ENCODE results near the gene THADA.

Gene THADA

DNA sequence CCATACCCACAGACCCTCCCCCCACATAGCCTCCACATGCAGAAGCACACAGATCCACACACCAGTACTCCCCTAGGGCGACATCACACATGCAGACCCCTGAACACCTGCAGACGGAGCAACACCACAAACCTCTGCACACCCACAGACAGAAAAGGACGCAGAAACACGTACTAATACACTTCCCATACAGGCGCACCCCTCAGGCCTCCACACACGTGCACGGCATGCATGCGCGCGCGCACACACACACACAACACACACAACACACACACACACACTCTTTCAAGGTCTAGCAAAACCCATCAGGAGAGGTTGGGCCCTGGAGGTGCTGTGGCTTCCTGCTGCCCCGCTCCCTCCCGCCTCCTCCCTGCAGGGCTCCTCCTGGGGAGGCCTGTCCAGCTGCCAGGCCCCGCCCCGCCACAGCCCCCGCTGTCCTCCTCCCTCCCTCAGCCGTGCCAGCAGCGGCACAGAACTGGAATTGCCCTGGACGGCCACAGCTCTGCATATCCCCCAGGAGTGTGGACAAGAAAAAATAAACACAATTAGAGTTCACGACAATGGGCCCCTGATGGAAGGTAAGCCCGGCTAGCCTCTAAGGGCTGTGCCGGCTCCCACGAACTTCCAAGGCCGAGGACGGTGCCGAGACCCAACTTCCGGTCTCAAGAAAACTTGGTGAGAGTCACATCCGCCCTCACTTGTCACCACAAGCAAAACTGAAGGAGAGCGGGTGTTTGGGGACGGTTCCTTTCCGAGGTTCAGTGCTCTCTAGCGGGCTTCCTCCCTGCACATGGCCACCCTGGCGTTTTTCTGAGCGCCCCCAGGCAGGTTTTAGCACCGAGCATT lies 376.2 kb downstream of the THADA start:
- in situ Hi-C loops (cut with MboI; ENCODE audit: low sequenced_read_pairs): no loop called here

DNA sequence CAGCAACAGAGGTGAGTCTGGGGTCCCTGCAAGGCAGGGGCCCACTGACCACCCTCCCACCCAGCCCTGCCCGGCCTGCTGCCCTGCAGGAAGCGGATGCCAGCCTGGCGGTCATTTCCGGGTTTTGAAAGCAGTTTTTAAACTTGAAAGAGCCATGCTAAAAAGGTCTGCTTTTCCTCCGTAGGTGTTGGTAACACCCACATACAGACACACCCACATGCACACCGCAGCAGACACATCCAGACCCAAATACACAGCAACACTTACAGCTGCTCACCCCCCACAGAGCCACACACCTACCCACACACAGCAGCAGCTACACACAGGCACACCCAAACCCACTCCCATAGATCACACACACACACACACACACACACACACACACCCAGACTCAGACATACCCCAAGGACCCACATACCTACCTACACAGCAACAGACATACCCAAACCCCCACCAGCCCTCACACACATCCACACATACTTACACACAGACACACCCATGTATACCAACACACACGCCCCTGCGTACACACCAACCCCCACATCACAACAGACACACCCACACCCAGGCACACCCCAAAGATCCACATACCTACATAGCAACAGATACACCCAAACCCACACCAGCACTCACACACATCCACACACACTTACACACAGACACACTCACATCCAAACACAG lies 377.0 kb downstream of the THADA start:
- in situ Hi-C loops (cut with MboI; ENCODE audit: low sequenced_read_pairs): no loop called here

DNA sequence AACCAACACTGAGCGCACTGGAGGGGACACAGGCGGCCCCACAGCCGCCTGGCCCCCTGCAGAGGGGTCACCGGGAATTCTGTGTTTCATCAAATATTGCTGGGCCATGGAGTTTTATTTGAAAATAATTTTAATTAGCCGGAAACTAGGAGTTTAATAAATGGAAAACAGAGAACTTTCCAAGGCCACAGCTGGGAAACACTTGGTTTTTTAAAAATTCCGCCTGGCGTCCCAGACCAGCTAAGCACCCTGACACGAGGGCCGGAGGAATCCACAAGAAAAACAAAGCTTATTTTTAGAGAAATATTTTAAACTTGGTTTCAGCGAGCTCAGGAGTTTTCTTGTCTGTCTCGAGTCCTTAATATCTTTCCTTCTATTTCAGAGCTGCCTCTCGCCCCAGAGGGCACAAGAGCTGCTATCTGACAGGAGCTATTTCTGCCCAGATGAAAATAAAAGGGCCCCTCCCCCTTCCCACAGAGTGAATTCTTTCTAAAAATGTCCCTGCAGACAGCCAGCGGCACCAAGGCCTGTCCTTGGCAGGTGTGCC lies 377.6 kb downstream of the THADA start:
- in situ Hi-C loops (cut with MboI; ENCODE audit: low sequenced_read_pairs): no loop called here

DNA sequence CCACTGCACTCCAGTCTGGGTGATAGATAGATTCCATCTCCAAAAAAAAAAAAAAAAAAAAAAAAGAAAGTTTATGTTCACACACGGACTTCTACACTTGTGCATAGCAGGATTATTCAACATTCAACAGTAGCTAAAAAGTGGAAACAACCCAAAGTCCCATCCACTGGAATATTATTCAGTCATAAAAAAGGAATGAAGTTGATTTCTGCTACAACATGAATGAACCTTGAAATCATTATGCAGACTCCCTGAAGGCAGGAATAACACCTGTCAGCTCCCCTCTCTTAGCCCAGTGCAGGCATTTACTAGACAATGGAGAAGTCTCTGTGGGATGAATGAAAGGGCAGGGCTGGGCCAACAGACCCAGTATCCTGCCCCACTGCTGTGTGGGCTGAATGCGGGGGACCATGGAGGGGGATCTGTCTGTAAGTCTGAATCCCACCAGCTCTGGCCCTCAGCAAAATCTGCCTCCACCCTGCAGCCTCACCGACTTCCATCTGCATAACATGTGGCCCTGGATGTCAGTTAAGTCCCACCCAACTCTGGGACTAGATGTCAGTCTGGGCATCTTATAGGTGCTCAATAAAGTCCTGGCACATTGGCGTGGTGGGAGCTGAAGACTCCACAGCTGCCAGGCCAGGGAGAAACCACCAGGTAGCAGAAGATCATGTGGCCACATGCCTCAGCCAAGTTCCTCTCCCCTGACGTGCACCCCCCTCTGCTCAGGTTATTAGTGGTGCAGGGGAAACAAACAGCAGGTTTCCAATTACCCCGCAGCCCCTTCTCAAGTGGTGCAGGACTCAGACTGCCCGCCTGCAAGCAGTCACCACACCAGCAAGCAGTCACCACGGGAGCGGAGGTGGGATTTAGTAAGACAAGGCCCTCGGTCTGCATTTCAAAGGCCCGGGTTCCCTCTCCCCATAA lies 378.3 kb downstream of the THADA start:
- in situ Hi-C loops (cut with MboI; ENCODE audit: low sequenced_read_pairs): no loop called here

DNA sequence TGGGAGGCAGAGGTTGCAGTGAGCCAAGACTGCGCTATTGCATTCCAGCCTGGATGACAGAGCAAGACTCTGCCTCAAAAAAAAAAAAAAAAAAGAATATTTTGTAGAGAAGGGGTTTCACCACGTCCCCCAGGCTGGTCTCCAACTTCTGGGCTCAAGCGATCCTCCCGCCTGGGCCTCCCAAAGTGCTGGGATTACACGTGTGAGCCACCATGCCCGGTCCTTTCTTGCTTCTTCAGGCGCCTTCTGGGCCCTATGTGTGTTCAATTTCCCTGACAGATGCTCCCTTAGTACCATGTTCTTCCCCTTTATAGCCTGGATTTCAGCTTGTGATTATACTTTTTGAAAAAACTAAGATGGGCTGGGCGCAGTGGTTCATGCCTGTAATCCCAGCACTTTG lies 379.2 kb downstream of the THADA start:
- in situ Hi-C loops (cut with MboI; ENCODE audit: low sequenced_read_pairs): no loop called here

DNA sequence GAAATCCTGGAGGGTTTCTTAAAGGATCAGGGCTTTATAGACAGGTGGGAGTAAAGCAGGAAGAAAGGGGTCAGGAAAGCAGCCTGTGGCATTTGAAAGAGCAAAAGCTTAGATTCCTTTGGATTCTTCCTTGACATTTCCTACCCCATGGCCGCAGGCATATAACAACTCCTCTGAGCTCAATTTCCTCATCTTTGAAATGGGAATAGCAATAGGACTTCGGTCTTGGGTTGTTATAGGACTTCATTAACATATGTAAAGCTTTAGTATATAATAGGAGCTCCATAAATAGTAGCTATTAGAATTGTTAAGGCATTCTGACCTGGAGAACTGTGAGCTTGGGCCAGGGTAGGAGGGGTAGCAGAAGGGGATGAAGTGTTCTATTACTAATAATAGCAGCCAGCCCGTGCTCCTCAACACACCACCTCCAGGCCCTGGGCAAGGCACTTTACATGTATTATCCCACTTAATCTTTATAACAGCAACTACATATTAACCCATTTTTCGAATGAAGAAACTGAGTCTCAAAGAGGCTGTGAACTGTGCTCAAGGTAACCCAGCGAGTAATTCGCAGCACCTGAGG lies 380.1 kb downstream of the THADA start:
- in situ Hi-C loops (cut with MboI; ENCODE audit: low sequenced_read_pairs): no loop called here

DNA sequence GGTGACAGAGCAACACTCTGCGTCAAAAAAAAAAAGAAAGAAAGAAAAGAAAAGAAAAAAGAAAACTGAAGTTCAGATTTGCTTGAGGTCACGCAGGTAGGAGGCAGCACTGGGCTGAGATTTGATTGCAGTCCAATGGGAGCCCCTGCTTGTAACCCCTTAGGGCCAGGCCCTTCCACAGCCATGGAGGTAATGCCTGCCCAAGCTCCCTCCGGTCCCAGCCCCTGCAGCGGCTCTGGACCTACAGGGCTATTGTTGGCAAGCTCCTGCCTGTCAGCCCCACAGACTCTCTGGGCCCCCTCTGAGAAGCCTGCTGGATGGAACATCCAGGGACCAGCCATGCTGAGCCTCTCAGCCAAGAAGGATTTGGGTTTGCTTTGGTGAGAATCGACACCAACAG lies 381.6 kb downstream of the THADA start:
- in situ Hi-C loops (cut with MboI; ENCODE audit: low sequenced_read_pairs): no loop called here

DNA sequence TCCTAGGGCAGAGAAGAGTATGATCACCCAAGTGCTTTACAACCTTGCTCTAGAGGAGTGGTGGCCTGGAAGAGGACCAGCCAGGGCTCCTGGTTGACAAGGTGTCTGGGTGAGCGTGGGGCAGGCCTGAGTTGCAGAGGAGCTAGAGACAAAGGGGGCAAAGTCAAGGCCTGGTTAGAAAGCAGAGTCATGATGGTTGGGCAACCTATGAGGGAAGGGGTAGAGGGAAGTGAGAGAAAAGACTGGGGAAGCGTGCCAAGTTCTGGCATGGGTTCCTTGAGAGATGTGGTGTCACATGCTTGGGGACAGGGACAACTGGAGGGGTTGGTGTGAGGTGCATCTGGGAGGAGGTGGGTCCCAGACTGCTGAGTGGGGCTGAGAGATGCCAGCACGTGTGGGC lies 382.9 kb downstream of the THADA start:
- in situ Hi-C loops (cut with MboI; ENCODE audit: low sequenced_read_pairs): no loop called here

DNA sequence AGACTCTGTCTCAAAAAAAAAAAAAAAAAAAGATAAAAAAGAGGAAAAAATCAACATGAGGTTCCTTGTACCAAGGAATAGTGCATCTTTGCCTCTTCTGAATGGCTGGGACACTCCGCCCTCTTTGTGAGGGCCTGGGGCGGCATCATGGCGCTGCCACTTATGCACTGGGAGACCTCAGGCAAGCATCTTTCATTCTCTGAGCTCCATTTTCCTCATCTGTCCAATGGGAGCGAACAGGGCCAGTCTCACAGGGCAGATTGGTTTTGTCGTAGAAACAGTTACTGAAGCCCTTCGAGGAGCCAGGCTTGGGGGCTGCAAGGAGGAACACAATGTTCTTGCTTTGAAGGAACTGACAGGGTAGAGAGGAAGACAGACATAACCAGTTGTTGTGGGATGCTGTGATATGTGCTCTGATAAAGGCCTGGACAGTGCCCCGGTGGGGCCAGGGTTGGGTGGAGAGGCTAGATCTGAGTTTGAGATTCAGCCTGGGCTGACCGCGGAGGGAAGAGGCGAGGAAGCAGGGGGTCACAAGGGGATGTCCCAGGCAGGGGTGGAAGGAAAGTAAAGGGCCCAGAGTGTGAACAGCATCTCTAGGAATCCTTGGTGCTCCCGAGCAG lies 383.5 kb downstream of the THADA start:
- in situ Hi-C loops (cut with MboI; ENCODE audit: low sequenced_read_pairs): no loop called here

DNA sequence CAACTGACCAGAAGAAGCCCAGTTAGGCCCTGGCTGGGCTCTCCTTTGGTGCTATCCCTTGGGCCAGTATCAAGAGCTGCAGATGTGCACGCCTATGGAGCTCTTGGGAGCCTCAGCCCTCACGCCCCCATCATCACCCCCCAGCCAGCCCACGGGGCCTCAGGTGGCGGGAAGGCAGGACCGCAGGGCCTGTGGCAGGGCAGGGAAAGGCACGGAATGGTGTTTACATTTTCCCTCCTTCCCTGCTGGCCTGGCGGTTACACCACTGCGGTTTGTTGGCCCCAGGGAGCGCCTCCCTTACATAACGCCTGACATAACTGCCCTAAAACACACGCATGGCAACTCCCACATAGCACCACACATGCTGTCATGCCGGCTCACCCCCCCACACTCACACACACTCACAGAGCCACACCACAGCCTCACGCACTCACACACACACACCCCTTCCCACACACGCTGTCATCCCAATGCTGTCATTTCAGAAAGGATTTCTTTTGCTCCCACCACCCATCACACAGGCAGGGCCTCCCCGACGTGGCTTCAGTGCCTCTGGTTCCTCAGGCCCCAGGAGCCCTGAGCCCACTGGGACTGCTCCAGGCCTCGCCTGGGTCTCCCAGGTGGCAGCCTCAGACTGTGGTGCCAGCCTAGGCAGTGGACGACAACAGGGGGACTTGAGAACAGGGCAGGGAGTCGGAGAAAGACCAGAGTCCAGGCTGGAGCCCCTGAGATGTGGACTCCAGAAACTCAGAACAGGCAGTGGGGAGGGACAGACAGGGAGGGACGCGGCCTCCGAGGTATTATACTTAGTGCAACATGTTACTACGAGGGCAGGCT lies 385.2 kb downstream of the THADA start:
- in situ Hi-C loops (cut with MboI; ENCODE audit: low sequenced_read_pairs): no loop called here

DNA sequence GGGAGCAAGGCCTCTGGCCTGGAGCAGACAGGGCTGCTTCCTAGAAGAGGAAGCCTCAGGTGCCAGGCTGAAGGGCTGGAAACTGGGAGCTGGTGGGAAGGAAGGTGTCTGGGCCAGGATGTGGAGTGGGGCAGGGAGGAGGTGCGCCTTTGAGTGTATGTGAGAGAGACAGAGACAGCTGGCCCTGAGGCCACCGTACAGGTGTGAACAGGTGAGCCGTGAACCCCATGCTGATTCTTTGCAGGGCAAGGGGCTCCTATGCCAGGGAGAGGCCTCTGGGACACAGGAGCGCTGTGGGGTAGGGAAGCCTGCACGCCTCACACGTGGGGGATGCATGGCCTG lies 385.7 kb downstream of the THADA start:
- in situ Hi-C loops (cut with MboI; ENCODE audit: low sequenced_read_pairs): no loop called here

DNA sequence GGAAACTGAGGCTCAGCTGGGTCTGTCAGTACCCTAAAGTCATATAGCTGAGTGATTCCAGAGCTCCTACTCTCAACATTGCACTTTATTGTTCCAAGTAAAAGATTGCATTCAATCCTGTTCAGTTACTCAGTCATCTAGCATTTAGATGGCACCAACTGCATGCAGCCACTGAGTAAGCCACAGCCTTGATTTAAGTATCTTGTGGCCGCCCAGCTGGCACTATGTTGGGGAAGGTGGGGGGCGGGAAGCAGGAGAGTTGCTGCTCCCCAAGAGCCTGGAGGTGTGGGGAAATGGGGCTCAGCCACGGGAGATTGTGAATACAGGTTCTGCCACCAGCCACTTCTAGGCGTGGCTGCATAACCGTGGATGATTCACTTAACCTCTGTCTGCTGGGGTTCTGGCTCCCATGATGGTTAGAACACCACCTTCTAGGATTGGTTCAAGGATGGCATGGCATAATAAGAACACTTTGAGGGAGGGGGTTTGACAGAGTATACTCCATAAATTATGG lies 386.6 kb downstream of the THADA start:
- in situ Hi-C loops (cut with MboI; ENCODE audit: low sequenced_read_pairs): no loop called here

DNA sequence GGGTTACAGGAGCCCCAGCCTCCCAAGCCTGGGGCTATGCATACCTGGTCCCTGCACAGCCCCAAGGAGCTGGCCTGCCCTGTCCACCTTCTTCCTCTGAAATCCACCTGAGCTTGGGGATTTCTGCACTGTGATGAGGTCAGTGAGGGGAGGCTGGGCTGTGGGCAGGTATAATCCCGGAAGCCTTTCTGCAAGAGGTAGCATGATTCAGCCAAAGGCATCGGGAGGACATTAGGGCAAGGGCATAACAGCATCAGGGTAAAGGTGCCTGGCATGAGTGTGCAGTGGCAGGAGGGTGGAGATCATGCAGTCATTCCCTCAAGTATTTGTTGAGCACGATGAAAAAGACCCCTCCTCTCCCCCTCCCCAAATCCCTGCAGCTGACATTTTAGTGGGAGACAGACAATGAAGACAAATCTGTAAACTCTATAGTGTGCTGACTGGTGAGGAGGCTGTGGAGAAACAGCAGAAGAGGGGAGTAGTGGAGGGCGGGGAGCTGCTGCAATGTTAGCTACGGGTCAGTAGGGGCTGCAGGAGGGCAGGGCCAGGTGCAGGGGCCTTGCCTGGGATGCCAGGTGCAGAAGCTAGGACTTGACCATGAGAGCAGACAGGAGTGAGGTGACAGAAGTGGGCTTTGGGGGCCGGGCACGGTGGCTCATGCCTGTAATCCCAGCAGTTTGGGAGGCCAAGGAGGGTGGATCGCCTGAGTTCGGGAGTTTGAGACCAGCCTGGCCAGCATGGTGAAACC lies 388.1 kb downstream of the THADA start:
- in situ Hi-C loops (cut with MboI; ENCODE audit: low sequenced_read_pairs): no loop called here

DNA sequence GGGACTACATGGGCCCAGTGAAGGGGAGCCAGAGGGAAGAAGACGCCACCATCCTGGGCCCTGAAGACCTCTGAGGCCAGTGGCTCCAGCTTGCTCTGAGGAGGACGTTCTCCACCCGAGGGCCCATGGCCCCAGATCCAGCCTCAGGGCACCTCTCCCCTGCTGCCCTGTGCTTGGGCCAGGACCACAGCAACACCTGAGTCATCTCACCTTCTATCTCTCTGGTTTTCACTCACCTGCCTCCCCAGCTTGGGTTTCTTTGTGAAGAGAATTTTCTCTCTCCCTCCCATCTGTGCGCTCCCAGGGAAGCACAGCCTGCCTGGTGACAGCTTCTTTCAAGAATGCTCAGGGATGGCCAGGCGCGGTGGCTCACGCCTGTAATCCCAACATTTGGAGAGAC lies 389.2 kb downstream of the THADA start:
- in situ Hi-C loops (cut with MboI; ENCODE audit: low sequenced_read_pairs): no loop called here

DNA sequence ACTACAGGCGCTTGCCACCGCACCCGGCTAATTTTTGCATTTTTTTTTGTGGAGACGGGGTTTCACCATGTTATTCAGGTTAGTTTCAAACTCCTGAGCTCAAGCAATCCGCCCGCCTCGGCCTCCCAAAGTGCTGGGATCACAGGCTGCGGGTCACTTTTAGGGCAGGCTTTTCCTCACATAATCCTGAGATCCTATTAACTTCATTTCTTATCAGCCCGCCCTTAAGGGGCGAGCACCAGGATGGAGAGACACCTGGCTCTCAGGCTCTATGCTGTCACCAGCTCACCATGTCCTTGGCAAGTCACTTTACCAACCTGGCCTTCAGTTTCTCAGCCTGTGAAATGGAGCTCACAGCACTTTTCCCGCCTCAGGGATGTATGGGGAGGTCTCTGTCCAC lies 392.5 kb downstream of the THADA start:
- in situ Hi-C loops (cut with MboI; ENCODE audit: low sequenced_read_pairs): no loop called here

DNA sequence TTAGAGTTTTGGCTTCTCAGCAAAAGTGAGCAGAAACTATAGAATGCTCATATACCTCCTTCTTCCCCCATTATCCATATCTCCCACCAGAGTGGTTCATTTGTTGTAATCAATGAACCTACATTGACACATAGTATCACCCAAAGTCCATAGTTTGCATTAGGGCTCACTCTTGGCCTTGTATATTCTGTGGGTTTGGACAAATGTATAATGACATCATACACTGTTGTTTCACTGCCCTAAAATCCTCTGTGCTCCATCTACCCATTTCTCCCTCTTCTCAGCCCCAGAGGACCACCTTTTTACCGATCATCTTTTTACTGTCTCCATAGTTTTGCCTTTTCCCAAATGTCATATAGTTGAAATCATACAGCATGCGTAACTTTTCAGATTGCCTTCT lies 393.5 kb downstream of the THADA start:
- in situ Hi-C loops (cut with MboI; ENCODE audit: low sequenced_read_pairs): no loop called here

DNA sequence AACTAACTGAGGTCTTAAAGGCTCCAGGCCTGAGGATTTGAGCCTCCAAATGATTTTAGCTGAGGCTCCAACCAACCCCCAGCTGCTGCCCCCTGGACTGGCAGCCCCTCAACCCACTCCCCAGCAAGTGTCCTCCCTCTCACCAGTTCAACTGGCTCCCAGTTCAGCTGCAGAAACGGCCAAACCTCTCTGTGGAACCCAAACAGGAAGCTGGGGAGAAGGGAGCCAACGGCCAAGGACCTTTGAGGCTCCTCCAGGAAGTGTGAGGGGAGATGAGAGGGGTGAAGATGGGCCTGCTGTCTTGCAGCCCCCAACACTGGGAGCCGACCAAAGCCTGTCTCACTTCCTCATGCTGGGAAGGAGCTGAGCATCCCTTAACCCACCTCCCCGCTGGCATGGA lies 394.3 kb downstream of the THADA start:
- in situ Hi-C loops (cut with MboI; ENCODE audit: low sequenced_read_pairs): no loop called here

DNA sequence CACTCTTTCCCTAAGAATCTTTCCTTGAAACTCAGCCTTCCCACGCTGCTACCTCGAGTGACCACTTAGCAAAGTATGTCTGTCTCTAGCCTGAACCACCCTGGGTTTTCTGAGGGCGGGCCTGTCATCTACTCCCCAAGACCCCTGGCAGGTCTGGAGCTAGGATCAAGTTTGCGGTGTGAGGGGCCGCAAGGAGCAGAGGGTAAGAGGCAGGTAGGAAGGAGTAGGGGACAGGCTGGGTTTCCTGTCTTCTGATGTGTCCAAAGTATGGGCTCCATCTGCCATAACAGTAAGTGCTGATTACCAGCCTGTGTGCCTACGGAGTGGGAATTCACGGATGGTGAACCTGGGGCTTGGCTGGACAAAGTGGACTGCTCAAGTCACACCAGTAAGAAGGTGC lies 394.8 kb downstream of the THADA start:
- in situ Hi-C loops (cut with MboI; ENCODE audit: low sequenced_read_pairs): no loop called here
